OCI-LY7 (cell line): ENCODE measurements around the gene NXN. TPM values are rescaled to one million over a fixed set of nuclear protein-coding genes. Genes with fewer than 3 reads are reported as not detected.

Experiments
- BruUV-seq: library from RNA; stranded (reverse); fragments of 400-500 nt; replicated peaks from 2 replicates; lab custom pipeline; 2021; lab: Mats Ljungman, UMichigan
- CTCF ChIA-PET: fragments of 300-600 bp; sonication (Branson Sonifier 250); formaldehyde crosslinking; loops from one replicate; lab custom pipeline; 2022; ENCODE audit warnings: antibody characterized with exemption; ENCODE audit not compliant: unreplicated experiment; lab: Charles Lee
- POLR2A ChIA-PET: fragments of 300-600 bp; sonication (Branson Sonifier 250); formaldehyde crosslinking; loops from one replicate; lab custom pipeline; 2022; ENCODE audit warnings: antibody characterized with exemption; lab: Charles Lee
- DNase-seq: peaks from one replicate; pipeline ENCODE4 v3.0.0-alpha.2; 2015; ENCODE audit warnings: low spot score
- H2AFZ ChIP-seq: fragments of 200-600 bp; sonication (generic), shearing (Covaris generic); 2 replicates; pipeline ENCODE4 v1.6.1; 2014; ENCODE audit warnings: mild to moderate bottlenecking, antibody characterized with exemption, low read length, moderate library complexity
- H3K27ac ChIP-seq: fragments of 200-600 bp; sonication (generic); 2 replicates; pipeline ENCODE4 v1.5.1; 2014; ENCODE audit warnings: mixed run types, low read depth, mild to moderate bottlenecking, moderate library complexity, low read length, inconsistent platforms; ENCODE audit not compliant: poor library complexity, severe bottlenecking
- H3K36me3 ChIP-seq: fragments of 200-600 bp; sonication (generic); 2 replicates; pipeline ENCODE4 v1.6.1; 2014; ENCODE audit warnings: mild to moderate bottlenecking, antibody characterized with exemption, low read length, moderate library complexity, mixed read lengths; ENCODE audit not compliant: insufficient read depth
- H3K4me1 ChIP-seq: fragments of 200-600 bp; sonication (generic); 2 replicates; pipeline ENCODE4 v1.5.1; 2014; ENCODE audit warnings: mild to moderate bottlenecking, low read length; ENCODE audit not compliant: insufficient read depth, poor library complexity, severe bottlenecking
- H3K4me2 ChIP-seq: fragments of 200-600 bp; sonication (generic); 2 replicates; pipeline ENCODE4 v1.6.1; 2014; ENCODE audit warnings: mild to moderate bottlenecking, low read length
- H3K4me3 ChIP-seq: fragments of 200-600 bp; sonication (generic); 2 replicates; pipeline ENCODE4 v1.5.1; 2014; ENCODE audit warnings: mild to moderate bottlenecking, low read depth, low read length; ENCODE audit not compliant: poor library complexity, severe bottlenecking
- H3K79me2 ChIP-seq: fragments of 200-600 bp; sonication (generic); 2 replicates; pipeline ENCODE4 v1.6.1; 2016; ENCODE audit warnings: low read depth, mild to moderate bottlenecking, low read length, moderate library complexity, mixed read lengths; ENCODE audit not compliant: insufficient read depth
- H3K9me2 ChIP-seq: fragments of 200-600 bp; sonication (generic); 2 replicates; pipeline ENCODE4 v1.6.1; 2016; ENCODE audit warnings: mild to moderate bottlenecking, low read length, mixed read lengths; ENCODE audit not compliant: insufficient read depth
- H3K9me3 ChIP-seq: fragments of 200-600 bp; sonication (generic); 2 replicates; pipeline ENCODE4 v1.6.1; 2014; ENCODE audit warnings: mild to moderate bottlenecking, mixed run types, low read length, mixed read lengths
- H4K20me1 ChIP-seq: fragments of 200-600 bp; sonication (generic); 2 replicates; pipeline ENCODE4 v1.6.1; 2014; ENCODE audit warnings: mild to moderate bottlenecking, antibody characterized with exemption, low read length, moderate library complexity, mixed read lengths; ENCODE audit not compliant: insufficient read depth
- CTCF ChIP-seq: fragments of 200-600 bp; sonication (generic); conservative IDR thresholded peaks from 2 replicates; pipeline ENCODE4 v1.5.1; 2014; ENCODE audit warnings: mild to moderate bottlenecking, antibody characterized with exemption, low read length, moderate library complexity, mixed read lengths
- EZH2phosphoT487 ChIP-seq: fragments of 200-600 bp; sonication (generic); IDR thresholded peaks from 2 replicates; pipeline ENCODE4 v1.6.1; 2018; ENCODE audit warnings: low read depth, borderline replicate concordance, mild to moderate bottlenecking, mixed run types, antibody characterized with exemption, low read length, moderate library complexity, mixed read lengths
- intact Hi-C: fragments of 100-400 bp; cut with micrococcal nuclease; formaldehyde crosslinking; loops from one replicate; pipeline ENCODE4 v1.10.0; 2022; ENCODE audit not compliant: unreplicated experiment
- total RNA-seq, 2 experiments: library from RNA; depleted of rRNA in 1 of 2; stranded (reverse); fragments of >200 nt in 1 of 2; shearing (Covaris generic) in 1 of 2; gene quantifications; 2 replicates each; pipeline ENCODE4 v1.2.3, GENCODE V29; 2014 to 2022

Gene NXN
- total RNA-seq, 2 experiments from 2014 or later = 1.3 to 2.8 TPM

GRCh38 chr17:897970-898619 lies 81.5 kb downstream of the NXN start:
- CTCF ChIA-PET = no interaction called here
- BruUV-seq = no TSS peak

GRCh38 chr17:896953-897661 lies 82.5 kb downstream of the NXN start:
- intact Hi-C loops = no loop called here
- Histone ChIP-seq H3K4me2 (no peak overlapping the region), H3K4me3 (no peak overlapping the region), H3K9me3 (no peaks in the 10 kb centered on the region), H3K79me2 (no peaks in the 10 kb centered on the region), H3K4me1 (no peaks in the 10 kb centered on the region), H4K20me1 (no peaks in the 10 kb centered on the region), H3K9me2 (no peaks in the 10 kb centered on the region), H3K27ac (no peak overlapping the region), H2AFZ (no peak overlapping the region), H3K36me3 (no peaks in the 10 kb centered on the region)
- ChIA-PET CTCF (no interaction called here), POLR2A (interaction anchor here (0.5 kb wide), 1 partner anchor 62 kb away, joined by 3 read pairs; no protein-coding TSS in a partner anchor)
- DNase-seq = no peak
- no TSS peak for BruUV-seq
- TF ChIP-seq EZH2phosphoT487 (no peak), CTCF (no peak)

More at GRCh38 chr17:897970-898619, 81.5 kb downstream of the NXN start:
- Histone ChIP-seq H2AFZ (no peak overlapping the region), H3K9me2 (no peaks in the 10 kb centered on the region), H3K36me3 (no peaks in the 10 kb centered on the region), H3K9me3 (no peaks in the 10 kb centered on the region), H3K79me2 (no peaks in the 10 kb centered on the region), H3K4me3 (no peak overlapping the region), H3K4me1 (no peaks in the 10 kb centered on the region), H4K20me1 (no peaks in the 10 kb centered on the region), H3K4me2 (no peak overlapping the region), H3K27ac (no peak overlapping the region)
- TF ChIP-seq EZH2phosphoT487 (no peak), CTCF (no peak)
- POLR2A ChIA-PET = interaction anchor here (1.0 kb wide), 1 partner anchor 13 kb away, joined by 3 read pairs; no protein-coding TSS in a partner anchor
- intact Hi-C loops = no loop called here
- DNase-seq = no peak

- ChIA-PET POLR2A (no interaction called here), CTCF (no interaction called here)
- Histone ChIP-seq H3K79me2 (no peaks in the 10 kb centered on the region), H3K9me2 (no peaks in the 10 kb centered on the region), H3K9me3 (no peaks in the 10 kb centered on the region), H3K4me1 (no peaks in the 10 kb centered on the region), H3K4me2 (no peak overlapping the region), H3K27ac (no peak overlapping the region), H4K20me1 (no peaks in the 10 kb centered on the region), H3K4me3 (no peak overlapping the region), H2AFZ (no peak overlapping the region), H3K36me3 (no peaks in the 10 kb centered on the region)
- intact Hi-C loops = no loop called here
- BruUV-seq = no TSS peak
- DNase-seq = no peak
- TF ChIP-seq CTCF (no peak), EZH2phosphoT487 (no peak)
These were observed 83.1 kb downstream of the NXN start for GRCh38 chr17:896454-896853.
